ENCODE measurements around the gene NSL1.
"Not testable (repeated sequence)": the region's sequence is repeated elsewhere in the genome, so short reads cannot be mapped to it uniquely, and the experiment has no call there.

The NSL1 gene

DNA sequence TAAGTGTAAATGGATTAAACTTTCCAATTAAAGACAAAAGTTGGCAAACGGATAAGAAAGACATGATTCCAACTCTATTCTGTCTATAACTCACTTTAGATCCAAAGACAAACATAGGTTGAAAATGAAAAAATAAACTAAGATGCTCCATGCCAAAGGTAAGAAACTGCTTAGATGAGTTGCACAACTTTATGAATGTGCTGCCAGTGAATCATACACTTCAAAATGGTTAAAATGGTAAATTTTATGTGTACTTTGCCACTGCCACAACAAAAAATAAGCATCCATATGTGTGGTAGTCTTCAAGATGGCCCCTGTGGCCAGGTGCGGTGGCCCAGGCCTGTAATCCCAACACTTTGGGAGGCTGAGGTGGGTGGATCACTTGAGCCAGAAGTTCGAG lies 45.0 kb downstream of the NSL1 start:
- DNase-seq, result no peak

DNA sequence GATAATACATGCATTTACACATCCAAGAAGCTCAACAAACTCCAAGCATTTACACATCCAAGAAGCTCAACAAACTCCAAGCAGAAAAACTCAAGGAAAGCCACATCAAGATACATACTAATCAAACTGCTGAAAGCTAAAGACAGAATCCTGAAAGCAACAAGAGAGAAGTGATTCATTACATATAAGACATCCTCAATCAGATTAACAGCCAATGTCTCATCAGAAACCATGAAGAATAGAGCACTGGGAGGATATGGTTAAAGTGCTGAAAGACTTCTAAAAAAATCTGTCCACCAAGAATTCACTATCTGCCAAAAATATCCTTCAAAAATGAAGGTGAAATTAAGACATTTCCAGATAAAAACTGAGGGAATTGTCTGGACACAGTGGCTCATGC lies 46.3 kb downstream of the NSL1 start:
- DNase-seq, result no peak

DNA sequence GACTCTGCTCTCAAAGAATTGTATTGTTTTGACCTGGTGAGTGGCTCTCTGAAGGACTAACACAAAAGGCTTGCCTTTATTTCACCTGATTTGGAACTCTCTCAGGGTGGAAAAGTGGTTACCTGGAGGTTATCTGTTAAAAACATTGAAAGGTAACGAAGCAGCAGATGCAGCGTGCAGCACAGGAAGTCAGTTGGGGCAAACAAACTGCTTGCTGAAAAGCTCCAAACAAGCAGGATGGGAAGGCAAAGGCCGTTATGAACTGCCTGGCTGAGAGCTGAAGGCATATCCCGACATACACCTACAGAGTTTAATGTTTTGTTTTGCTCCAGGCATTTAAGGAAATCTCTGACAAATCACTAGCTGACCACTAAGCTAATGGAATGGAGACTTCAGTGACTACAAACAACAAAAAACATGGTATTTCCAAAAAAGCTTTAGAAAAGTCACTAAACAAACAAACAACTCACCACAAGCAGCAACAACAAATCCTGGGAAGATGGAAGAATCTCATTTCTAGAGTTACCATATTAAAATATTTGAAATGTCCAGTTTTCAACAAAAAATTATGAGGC lies 47.6 kb downstream of the NSL1 start:
- DNase-seq, result no peak

DNA sequence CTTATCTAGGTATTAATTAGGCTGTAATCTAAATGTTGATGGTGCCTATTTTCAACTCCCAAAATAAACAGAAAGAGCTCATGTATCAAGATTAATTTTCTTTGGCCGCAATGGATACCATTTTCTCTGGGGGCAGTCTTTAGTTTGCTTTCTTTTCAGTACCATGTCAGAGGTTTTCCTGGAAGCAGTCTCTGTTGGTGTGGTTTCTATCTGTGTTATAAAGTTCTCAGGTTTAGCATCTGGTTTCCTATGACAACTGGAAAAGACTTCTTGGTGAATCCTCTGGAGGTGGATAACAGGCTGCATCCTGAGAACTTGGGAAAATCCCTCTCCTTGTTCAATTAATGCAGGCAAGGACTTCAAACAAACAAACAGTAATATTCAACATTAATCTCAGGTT lies 53.2 kb downstream of the NSL1 start:
- DNase-seq, result no peak

DNA sequence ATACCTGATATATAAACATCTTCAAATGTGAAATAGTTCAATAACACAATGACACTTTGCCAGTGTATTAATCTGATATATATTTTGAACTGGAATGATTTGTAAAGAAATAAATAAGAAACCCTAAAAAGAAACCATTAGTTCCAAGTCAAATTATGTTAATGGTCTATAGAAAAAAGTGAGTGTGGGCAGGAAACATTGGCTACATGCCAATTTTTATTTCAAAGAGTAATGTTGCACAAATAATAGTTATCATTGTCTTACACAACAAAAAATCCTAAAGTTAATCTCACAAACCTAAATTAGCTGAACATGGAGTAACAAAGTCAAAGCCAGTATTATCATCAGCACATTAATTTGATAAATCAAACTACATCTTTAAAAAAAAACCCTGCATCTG lies 54.0 kb downstream of the NSL1 start:
- DNase-seq, result no peak

DNA sequence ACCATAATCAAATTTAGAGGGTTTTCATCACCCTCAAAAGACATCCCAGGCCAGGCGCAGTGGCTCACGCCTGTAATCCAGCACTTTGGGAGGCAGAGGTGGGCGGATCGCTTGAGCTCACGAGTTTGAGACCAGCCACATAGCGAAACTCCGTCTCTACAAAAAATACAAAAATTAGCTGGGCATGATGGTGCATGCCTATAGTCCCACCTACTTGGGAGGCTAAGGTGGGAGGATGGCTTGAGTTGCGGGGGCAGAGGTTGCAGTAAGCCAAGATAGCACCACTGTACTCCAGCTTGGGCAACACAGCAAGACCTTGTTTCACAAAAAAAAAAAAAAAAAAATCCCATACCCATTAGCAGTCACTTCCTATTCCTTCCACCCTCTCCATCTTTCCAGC lies 58.5 kb downstream of the NSL1 start:
- no peak for DNase-seq

DNA sequence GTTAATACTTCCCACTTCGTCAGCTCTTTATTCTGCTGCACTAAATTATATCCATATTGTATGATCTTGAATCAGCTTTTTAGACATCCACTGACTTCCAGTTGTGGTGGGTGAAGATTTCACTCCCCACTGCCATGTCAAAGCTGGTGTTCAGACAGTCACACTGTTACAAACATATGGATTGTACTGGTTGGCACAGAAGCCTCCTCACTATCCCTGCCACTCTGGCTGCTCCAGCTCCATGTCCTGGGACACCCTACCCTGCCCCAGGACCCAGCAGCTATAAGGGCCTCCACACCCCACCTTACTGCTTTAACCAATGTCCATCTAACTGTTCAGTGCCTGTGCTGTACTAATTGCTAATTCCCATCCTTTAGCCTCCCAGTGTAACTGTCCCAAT lies 59.9 kb downstream of the NSL1 start:
- DNase-seq, result no peak

DNA sequence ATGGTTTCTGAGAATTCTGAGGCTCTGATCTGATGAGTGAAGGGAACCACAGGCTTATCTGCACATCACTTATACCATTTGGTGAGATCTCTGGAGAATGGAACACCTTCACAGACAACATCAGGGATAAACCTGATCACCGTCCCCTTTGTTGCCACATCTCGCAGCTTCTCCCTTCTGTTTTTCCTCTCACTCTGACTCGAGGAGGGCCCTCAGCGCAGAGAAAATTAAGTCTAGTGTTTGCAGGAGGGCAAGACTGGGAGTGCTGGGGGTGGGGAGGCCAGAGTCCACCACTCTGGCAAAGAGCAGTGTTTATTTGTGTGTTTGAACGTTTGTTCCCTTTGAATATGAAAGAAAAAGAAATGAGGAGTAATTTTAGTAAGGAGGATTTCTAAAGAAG lies 63.0 kb downstream of the NSL1 start:
- no peak for DNase-seq

DNA sequence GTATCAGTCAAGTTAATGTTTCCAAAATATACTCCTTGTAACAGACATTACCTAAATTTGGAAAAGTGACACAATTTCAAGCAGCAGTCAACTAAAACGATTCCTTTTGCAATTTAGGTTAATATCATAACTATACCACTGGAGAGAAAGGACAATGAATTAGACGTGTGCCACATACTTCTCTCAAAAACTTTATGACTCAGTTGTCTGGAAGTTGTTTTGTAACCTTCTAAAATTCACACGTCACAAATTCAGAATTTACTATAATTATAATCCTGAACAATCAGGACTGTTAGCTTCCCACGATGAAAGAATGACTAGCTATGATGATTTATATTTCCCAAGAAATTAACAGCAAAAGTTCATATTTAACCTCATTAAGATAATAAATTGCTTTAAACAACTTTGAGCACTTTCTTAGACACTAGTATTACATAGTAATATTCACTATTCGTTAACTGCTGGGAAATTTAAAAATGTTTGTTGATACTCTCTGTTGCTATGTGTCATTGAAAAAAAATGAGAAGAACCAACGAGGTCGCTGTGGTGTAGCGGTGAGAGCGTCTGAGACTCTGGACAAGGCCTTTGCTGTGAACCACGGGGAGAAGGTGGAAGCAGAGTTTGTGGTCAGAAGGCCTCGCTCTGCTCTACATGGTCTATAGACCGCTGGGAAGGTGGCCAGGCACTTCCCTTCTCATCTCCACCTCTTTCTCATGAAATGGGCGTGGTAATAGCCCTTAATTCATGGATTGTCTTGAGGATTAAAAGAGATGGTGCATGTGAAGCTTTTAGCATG lies 64.0 kb downstream of the NSL1 start:
- no peak for DNase-seq

DNA sequence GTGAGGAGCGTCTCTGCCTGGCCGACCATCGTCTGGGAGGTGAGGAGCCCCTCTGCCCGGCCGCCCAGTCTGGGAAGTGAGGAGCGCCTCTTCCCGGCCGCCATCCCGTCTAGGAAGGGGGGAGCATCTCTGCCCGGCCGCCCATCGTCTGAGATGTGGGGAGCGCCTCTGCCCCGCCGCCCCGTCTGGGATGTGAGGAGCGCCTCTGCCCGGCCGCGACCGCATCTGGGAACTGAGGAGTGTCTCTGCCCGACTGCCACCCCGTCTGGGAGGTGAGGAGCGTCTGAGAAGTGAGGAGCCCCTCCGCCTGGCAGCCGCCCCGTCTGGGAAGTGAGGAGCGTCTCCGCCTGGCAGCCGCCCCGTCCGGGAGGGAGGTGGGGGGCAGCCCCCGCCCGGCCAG lies 66.9 kb downstream of the NSL1 start:
- DNase-seq, result not testable (repeated sequence)

DNA sequence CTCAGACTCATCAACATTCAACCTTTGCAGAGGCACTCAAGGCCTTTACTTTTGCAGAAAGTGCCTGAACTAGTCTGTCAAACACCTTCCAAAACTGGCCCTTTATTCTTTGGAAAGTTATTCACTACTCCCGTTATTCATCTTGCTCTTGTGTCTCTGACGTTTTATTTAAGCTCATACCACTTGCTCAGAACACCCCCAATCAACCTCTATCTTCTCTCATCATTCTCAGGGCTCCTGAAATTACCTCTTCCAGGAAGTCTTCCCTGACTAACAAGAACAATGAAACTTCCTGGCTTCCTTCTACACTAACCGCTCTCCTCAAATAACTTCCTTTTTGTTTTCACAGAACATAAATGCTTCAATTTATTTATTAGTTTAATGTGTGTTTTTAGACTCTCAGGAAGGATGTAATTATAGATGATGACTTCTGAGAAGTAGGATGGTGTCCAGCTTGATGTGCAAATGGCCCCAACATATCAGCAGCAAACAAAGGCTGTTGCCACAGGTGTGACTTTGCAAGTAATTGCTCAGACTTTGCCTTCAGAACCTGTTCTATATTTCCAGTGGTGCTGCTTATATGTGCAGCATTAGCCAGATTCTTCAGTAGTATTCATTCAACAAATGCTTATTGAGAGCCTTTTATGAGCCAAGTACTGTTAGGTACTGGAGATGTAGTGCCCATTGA lies 69.2 kb downstream of the NSL1 start:
- DNase-seq, result no peak

DNA sequence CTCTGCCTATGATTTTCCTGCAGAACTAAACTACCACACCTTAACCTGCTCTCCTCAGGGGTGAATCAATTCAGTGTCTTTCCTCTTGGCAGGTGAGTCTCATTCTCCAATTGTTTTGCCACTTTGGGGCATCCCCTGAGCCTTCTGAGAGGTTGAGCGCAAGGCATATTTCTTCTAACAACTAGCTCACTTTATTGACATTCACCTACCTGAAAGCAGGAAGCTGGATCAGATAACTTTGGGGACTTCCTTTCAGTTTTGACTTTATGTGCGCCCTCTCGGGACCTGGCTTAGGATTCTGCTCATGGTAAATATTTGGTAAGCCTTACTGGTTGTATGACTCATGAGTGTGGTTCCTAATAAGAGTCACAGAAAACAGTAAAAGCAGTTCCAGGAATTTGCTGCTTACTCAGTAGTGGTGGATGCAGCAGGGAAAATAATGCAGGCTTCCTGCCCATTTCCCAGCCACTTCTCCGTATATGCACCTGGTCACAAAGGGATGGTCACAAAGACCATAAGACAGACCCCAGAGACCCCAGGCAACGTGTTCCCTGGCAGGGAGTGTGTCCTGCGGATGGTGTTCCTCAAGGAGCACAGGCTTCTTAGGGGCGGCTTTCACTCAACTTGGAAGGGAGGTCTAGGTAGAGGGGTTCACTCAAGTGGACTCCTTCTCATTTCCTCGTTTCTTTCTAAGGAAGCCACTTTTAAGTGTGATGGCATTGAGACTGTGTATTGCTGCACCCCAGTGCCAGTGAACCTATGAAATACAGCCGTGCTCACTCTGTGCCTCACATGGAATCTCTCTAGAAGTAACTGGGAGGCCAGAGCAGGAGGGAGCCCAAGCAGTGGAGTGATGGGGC lies 70.0 kb downstream of the NSL1 start:
- DNase-seq, result no peak

DNA sequence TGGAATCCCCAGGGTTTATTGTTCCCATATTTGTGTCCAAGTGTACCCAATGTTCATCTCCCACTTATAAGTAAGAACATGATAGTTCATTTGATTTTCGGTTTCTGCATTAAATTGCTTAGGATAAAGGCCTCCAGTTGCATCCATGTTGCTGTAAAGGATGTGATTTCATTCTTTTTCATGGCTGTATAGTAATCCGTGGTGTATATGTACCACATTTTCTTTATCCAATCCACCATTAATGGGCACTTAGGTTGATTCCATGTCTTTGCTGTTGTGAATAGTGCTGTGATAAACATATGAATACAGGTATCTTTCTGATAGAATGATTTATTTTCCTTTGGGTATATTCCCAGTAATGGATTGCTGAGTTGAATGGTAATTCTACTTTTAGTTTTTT lies 71.9 kb downstream of the NSL1 start:
- DNase-seq, result no peak

DNA sequence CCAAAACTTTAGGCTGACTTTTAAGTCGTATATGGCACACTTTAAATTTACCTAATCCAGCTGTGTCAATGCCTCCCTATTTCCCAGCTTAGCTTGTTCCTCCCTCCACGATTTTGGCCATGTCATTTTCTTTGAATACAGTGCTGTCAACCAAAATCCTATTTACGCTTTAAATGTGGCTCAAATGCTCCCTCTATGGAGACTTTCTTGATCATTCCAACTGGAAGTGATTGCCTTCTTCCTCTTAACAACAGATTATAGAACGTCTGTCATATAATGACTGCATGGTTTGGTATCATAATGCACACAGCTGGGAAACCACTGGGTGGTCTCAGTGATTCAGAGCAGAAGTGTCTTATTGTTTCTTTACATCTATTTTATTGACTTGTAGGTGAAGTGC lies 73.1 kb downstream of the NSL1 start:
- DNase-seq, result no peak

DNA sequence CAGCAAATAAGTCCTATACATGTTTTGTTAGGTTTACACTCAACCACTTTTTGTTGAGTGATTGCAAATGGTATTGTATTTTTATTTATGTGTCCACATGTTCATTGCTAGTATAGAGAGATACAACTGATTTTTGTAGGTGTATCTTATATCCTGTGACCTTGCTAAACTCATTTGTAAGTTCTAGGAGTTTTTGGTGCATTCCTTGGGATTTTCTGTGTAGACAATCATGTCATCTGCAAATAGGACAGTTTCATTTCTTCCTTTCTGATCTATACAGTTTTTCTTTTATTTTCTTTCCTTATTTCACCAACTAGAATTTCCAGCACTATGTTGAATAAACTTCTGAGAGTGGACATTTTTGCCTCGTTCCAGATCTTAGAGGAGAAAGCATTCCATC lies 75.4 kb downstream of the NSL1 start:
- DNase-seq, result no peak

DNA sequence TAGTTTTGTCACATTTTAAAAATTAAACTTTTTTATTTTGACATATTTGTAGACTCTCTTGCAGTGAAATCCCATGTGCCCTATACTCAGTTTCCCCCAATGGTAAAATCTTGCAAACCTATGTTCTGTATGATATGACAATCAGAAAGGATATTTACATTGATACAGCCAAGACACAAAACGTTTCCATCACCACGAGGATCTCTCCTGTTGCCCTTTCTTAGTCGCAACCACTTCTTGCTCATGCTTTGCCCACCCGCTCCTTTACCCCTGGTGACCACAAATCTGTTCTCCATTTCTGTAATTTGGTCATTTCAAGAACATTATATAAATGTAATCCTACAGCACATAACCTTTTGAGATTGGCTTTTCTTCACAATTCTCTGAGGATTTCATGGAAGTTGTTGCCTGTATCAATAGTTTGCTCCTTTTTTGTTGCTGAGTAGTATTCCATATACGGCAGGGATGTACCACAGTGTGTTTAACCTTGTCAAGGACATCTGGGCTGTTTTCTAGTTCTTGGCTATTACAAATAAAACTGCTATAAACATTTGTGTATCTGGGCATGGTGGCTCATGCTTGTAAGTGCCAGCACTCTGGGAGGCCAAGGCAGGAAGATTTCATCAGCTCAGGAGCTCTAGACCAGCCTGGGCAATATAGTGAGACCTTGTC lies 78.0 kb downstream of the NSL1 start:
- no peak for DNase-seq

DNA sequence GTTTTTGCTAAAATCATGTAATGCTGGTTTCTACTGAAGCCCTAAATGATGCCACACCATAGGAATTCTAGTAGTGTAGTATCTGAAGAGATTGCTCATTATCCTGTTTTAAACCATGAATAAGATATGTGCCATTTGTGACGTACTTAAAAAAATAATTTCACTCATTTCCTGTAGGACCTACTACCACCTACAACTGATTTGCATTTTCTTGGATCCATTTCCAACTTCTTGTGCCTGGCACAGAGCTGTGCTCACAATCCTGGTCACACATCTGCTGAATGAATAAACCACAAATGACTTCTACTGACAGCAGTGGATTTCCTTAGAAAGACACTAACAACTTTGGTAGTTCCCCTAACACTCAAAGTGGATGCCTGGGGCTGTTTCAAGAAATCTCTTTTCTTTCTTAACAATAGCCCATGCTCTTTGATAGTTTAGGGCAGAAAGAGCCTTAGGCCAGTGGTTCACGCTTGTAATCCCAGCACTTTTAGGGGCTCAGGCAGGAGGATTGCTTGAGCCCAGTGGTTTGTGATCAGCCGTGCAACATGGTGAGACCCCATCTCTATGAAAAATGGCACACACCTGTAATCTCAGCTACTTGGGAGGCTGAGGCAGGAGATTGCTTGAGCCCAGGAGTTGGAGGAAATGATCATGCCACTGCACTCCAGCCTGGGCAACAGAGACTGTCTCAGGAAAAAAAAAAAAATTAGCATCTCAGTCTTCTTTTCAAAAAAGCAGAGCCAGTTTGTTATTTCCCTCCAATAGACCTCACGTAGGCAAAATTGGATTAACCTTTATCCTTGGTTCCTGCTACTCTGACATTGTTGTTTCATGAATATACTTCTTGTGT lies 78.9 kb downstream of the NSL1 start:
- peak; percentile 59 for DNase-seq

DNA sequence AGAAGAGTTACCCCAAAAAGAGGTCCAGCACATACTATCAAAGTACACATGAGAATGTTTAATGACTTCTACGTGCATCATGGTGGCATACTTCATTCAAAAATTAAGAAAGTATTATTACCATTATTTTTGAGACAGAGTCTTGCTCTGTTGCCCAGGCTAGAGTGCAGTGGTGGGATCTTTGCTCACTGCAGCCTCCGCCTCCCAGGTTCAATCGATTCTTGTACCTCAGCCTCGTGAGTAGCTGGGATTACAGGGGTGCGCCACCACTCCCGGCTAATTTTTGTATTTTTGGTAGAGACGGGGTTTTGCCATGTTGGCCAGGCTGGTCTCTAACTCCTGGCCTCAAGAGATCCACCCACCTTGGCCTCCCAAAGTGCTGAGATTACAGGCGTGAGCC lies 79.6 kb downstream of the NSL1 start:
- peak; percentile 50 for DNase-seq

DNA sequence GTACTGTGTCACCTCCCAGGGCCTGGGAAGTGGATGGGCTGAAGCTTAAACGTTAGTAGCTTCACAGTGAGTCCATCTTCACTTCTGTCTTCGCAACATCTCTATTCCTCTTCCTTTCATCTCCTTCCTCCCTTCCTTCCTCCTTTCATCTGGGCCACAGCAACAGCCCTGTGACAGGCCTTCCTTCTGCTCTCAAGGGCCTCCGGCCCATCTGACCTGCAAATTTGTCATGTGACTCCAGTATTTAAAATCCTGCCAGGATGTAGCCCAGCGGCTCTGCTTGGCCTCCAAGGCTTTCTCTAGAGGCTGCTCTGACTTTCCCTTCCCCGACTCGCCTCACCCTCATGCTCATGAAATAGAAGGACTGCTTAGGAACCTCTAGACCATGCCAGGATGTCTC lies 81.0 kb downstream of the NSL1 start:
- no peak for DNase-seq

DNA sequence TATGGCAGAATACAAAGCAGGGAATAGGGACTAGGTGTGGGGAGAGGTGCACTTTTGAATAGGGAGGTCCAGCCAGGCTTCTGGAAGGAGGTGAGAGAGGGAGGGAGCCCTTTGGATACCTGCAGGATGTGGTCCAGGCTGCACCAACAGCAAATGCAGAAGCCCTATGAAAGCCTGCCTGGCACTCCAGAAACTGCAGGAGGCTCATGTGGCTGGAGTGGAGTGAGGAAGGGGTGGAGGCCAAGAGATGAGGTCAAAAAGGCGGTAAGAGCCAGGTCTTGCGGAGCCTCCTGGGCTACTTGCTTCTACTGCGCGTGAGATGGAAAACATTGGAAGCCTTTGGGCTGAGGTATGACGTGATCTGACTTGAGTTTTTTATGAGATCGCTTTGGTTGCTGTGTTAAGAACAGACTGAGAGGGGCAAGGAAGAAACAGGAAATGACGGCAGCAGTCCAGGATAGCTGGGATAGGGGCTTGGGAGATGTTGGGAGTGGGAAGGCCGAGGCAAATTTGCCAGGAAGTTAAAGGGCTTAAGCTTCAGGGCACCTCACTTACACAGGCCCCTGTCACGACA lies 87.5 kb downstream of the NSL1 start:
- DNase-seq, result peak; percentile 50

DNA sequence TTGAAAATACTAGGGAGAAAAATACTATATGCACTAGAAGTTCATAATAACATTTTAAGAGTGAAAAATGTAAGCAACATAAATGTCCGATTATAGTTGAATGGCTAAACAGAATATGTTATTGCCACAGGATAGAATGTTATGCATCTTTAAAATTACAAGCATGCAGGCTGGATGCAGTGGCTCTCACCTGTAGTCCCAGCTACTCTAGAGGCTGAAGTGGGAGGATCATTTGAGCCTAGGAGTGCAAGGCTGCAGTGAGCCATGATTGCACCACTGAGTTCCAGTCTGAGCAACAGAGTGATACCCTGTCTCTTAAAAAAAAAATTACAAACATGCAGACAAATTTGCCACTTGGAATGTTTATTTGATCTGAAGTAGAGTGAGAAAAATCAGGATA lies 88.9 kb downstream of the NSL1 start:
- no peak for DNase-seq

DNA sequence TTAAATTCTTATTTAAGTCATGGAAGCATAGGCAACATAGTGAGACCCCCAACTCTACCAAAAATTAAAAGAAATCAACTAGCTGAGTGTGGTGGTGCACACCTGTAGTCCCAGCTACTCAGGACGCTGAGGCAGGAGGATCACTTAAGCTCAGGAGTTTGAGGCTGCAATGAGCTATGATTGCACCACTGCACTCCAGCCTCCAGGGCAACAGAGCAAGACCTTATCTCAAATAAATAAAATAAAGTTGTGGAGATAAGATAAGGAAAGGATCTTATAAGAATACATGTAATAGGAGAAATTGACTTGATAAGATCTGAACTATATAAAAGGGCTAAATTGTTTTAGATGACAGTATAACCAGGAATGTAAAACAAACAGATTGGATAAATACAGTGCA lies 89.7 kb downstream of the NSL1 start:
- DNase-seq, result peak; percentile 51

Data from activated CD8-positive, alpha-beta memory T cell treated with anti-CD3 and anti-CD28 coated beads, Interleukin-2, amount 50 U/mL, for 48 hours (primary cell).